NK-92 treated with Interleukin-12 subunit alpha and Interleukin-12 subunit beta, amount 100 ng/mL, for 24 hours (cell line): ENCODE results near the gene TBC1D14.
A peak's percentile ranks its signal among the peaks of the same experiment; 100 is the strongest.

Experiments
- DNase-seq: peaks from one replicate; lab custom pipeline; 2025; lab: John Stamatoyannopoulos, UW

Gene TBC1D14

GRCh38 chr4:6929812-6930464 is 20.3 kb downstream of the TBC1D14 start:
- no peak for DNase-seq

- no peak for DNase-seq
These were observed 22.8 kb downstream of the TBC1D14 start for GRCh38 chr4:6932475-6932874.

GRCh38 chr4:6932918-6933317 is 23.3 kb downstream of the TBC1D14 start:
- no peak for DNase-seq

- no peak for DNase-seq
These were observed 24.2 kb downstream of the TBC1D14 start for GRCh38 chr4:6933691-6934430.

- DNase-seq, result no peak
These were observed 26.3 kb downstream of the TBC1D14 start for GRCh38 chr4:6935965-6936364.

GRCh38 chr4:6937201-6937600 is 27.6 kb downstream of the TBC1D14 start:
- DNase-seq, result no peak

GRCh38 chr4:6937754-6938153 is 28.1 kb downstream of the TBC1D14 start:
- DNase-seq, result no peak

GRCh38 chr4:6938237-6938636 is 28.6 kb downstream of the TBC1D14 start:
- no peak for DNase-seq

GRCh38 chr4:6938647-6939271 is 29.1 kb downstream of the TBC1D14 start:
- no peak for DNase-seq

- peak; percentile 72 for DNase-seq
These were observed 30.4 kb downstream of the TBC1D14 start for GRCh38 chr4:6939761-6940743.

- no peak for DNase-seq
These were observed 31.1 kb downstream of the TBC1D14 start for GRCh38 chr4:6940744-6941137.

GRCh38 chr4:6941796-6942195 is 32.2 kb downstream of the TBC1D14 start:
- no peak for DNase-seq

- peak; percentile 33 for DNase-seq
These were observed 32.7 kb downstream of the TBC1D14 start for GRCh38 chr4:6942238-6942800.

- no peak for DNase-seq
These were observed 33.6 kb downstream of the TBC1D14 start for GRCh38 chr4:6943012-6943884.

- DNase-seq, result no peak
These were observed 34.2 kb downstream of the TBC1D14 start for GRCh38 chr4:6943885-6944225.

- DNase-seq, result no peak
These were observed 34.9 kb downstream of the TBC1D14 start for GRCh38 chr4:6944301-6945051.

GRCh38 chr4:6945052-6945409 is 35.4 kb downstream of the TBC1D14 start:
- no peak for DNase-seq

- DNase-seq, result no peak
These were observed 36.9 kb downstream of the TBC1D14 start for GRCh38 chr4:6946497-6946896.

GRCh38 chr4:6948134-6948460 is 38.5 kb downstream of the TBC1D14 start:
- no peak for DNase-seq

- no peak for DNase-seq
These were observed 42.3 kb downstream of the TBC1D14 start for GRCh38 chr4:6951880-6952381.
